SJCRH30 (cell line): ENCODE measurements around the gene RUNX2. TPM values are rescaled to one million over a fixed set of nuclear protein-coding genes. Genes with fewer than 3 reads are reported as not detected.

Experiments used
- DNase-seq, 2 experiments: peaks; one replicate each; pipeline ENCODE4 v3.0.0-alpha.2; 2015 to 2020
- H3K27ac ChIP-seq: fragments of 250-450 bp; sonication (Bioruptor Pico); 2 replicates; pipeline ENCODE4 v1.5.1; 2020; ENCODE audit warnings: mild to moderate bottlenecking, moderate library complexity
- H3K27me3 ChIP-seq: fragments of 250-450 bp; sonication (Bioruptor Pico); 2 replicates; pipeline ENCODE4 v1.5.1; 2020; ENCODE audit warnings: mild to moderate bottlenecking, moderate library complexity
- H3K36me3 ChIP-seq: fragments of 250-450 bp; sonication (Bioruptor Pico); 2 replicates; pipeline ENCODE4 v1.5.1; 2020; ENCODE audit warnings: mild to moderate bottlenecking, moderate library complexity
- H3K4me1 ChIP-seq: fragments of 250-450 bp; sonication (Bioruptor Pico); 2 replicates; pipeline ENCODE4 v1.5.1; 2020; ENCODE audit warnings: mild to moderate bottlenecking, moderate library complexity
- H3K4me3 ChIP-seq: fragments of 250-450 bp; sonication (Bioruptor Pico); 2 replicates; pipeline ENCODE4 v1.5.1; 2020; ENCODE audit warnings: mild to moderate bottlenecking, moderate library complexity
- H3K9me3 ChIP-seq: fragments of 250-450 bp; sonication (Bioruptor Pico); replicated peaks from 2 replicates; pipeline ENCODE4 v1.5.1; 2020; ENCODE audit warnings: mild to moderate bottlenecking, moderate library complexity
- total RNA-seq: library from RNA; depleted of rRNA; stranded (reverse); fragments of >200 nt; shearing (Covaris generic); gene quantifications from 2 replicates; pipeline ENCODE4 v1.2.3, GENCODE V29; 2014

The RUNX2 gene
- total RNA-seq, 1 experiment from 2014 or later = 50.5 TPM

DNA sequence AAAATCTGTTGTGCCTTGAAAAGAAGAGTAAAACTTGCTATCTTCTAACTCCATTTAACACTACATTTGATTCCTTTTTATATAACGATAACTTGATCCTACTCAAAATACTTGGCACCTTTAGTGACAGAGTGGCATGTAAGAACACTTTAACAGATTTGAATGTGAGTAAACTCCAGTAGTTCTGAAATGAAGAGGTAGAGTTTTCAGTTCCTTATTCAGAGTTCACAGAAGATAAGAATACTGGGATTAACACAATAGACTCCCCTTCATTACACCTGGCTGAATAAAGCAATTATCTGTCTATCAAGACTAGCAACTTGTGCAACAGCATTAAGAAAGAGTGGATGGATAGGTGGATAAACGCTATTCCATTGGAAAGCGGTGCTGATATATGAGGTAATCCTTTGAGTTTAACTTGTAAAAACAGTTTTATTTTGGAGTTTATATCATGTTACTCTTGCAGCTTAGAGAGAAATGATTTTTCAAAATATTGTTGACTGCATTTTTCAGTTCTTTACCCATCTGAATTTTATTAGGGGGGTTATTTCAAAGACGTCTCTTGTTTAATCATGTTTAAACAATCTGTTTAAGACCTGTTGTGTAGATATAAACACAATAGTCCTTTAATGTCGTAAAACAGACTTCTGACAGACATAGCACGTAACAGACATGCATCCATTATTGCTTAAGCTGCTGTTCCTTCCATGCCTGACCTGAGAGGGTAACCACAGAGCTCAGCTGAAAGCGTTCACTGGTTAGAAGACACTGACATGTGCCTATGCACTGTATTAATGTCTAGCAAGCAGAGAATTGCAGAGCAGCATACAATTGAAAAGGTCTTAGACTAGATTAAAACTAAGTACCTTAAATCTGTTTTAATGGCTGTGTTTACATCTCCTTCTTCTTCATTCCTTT, 152.0 kb downstream of the RUNX2 start:
- Histone ChIP-seq H3K36me3 (peaks cover 83% of the 10 kb centered on the region), H3K27me3 (no peaks in the 10 kb centered on the region), H3K27ac (no peak overlapping the region), H3K4me3 (no peak overlapping the region), H3K9me3 (no peaks in the 10 kb centered on the region), H3K4me1 (peaks cover 7% of the 10 kb centered on the region; the same call in 1 of the 2 replicates)
- DNase-seq = peak in 1 of 2 experiments; percentile 20

DNA sequence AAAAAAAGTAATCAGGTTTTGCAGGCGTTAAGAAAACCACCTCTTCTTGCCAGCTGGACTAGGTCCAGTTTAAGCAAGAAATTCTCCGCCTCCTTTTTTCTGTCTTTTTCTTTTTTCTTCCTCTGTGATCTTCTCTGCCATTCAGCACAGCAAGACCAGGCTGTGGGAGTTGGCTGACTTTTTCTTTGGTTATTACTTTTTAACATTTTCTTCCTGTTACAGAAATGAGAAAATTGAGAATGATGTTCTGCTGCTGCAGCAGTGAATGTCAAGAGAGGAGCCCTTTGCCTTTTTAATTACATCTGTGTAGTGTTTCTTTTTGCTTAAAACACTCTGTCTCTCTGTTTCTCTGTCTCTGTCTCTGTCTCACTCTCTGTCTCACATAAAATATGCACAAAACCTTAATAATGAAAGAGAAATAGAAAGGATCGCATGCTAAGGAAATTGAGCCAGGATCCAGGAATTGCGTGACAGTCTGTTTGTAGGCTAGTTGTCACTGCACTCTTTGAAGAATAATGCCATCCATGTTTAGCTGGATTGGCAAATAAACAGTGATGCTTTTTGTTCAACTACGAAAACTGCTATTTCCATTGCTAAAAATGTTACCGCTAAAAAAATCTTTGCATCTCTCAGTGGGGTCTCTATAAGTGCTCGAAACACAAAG, 152.8 kb downstream of the RUNX2 start:
- H3K27ac ChIP-seq = no peak overlapping the region
- H3K4me1 ChIP-seq = peaks cover 7% of the 10 kb centered on the region; the same call in 1 of the 2 replicates
- peaks cover 83% of the 10 kb centered on the region for H3K36me3 ChIP-seq
- H3K27me3 ChIP-seq = no peaks in the 10 kb centered on the region
- no peak for DNase-seq
- H3K4me3 ChIP-seq = no peak overlapping the region
- no peaks in the 10 kb centered on the region for H3K9me3 ChIP-seq

DNA sequence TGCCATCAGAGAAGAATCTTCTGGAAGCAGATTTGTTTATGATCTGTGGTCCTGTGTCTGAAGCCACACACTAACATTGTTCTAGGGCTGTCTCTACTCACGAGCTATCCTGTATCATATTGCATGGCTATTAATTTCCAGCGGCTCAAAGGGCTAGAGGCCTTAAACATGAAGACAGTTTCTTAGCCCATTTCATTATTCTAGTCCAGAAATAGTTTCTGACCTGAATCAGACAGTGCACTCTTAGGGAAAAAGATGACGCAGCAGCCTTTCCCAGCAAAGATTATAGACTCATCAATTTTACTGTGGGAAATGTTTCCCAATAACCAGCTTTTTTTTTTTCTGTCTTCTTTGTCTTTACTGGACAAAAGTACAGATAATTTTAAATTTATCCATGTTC, 154.9 kb downstream of the RUNX2 start:
- H3K36me3 ChIP-seq = peaks cover 76% of the 10 kb centered on the region
- DNase-seq = peak in 1 of 2 experiments; percentile 46
- H3K27ac ChIP-seq = no peak overlapping the region
- H3K4me3 ChIP-seq = no peak overlapping the region
- H3K27me3 ChIP-seq = no peaks in the 10 kb centered on the region
- H3K9me3 ChIP-seq = no peaks in the 10 kb centered on the region
- H3K4me1 ChIP-seq = peaks cover 7% of the 10 kb centered on the region; the same call in 1 of the 2 replicates

DNA sequence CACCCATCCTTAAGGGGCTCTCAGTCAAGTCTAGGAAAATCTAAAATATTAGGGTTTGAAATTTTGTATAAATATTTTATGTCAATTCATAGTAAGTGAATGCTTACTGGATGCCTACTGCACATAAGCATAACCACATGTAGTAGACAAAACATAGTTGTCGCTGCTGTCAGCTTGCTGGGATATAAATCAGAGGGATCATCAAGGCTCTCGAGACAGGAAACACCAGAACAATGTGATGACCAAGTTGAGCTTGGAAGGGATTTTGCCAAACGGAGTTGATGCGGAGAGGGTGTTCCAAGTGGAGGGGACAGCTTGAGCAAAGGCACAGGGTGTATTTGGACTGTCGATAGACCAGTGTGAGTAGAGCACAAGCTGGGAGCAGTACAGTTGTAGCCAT, 155.4 kb downstream of the RUNX2 start:
- no peak for DNase-seq
- Histone ChIP-seq H3K36me3 (peaks cover 73% of the 10 kb centered on the region), H3K4me1 (peaks cover 7% of the 10 kb centered on the region; the same call in 1 of the 2 replicates), H3K4me3 (no peak overlapping the region), H3K27me3 (no peaks in the 10 kb centered on the region), H3K9me3 (no peaks in the 10 kb centered on the region), H3K27ac (no peak overlapping the region)

DNA sequence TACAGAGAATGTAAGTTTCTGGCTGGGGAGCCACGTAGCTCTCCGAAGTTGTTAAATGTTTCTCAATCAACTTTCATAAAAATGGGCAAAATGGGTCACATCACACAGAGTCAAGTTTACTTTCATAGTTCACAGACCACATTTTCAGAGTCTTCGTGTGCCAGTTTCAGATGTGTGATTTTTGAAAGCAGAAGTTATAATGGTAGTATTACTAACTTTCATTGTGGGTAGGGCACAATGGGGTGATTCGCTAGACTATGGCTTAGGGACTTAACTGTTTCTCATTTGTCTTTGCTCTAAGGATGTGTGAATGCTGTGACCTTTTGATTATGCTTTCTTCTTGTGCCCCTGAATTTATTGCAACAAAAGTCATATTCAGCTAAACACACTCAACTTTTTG, 158.6 kb downstream of the RUNX2 start:
- H3K4me3 ChIP-seq = no peak overlapping the region
- no peaks in the 10 kb centered on the region for H3K9me3 ChIP-seq
- peaks cover 7% of the 10 kb centered on the region; the same call in 1 of the 2 replicates for H3K4me1 ChIP-seq
- H3K36me3 ChIP-seq = peaks cover 71% of the 10 kb centered on the region
- H3K27ac ChIP-seq = no peak overlapping the region
- no peak for DNase-seq
- no peaks in the 10 kb centered on the region for H3K27me3 ChIP-seq

DNA sequence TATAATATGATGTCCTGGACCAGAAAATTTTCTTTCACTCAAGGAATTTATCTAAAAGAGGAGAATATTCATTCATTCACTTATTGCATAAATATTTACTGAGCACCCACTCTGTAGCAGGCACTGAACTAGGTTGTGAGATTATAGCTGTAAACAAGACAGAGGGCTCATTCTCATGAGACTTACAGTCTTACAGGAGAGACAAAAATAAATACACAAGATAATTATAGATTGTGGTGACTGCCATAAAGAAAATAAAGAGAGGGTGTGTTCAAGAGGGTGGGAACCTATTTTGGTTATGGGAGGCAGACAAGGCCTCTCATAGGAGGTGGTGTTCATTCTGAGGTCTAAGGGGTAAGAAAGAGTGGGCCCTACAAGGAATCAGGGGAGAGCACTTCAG, 159.5 kb downstream of the RUNX2 start:
- H3K36me3 ChIP-seq = peaks cover 76% of the 10 kb centered on the region
- DNase-seq = no peak
- no peak overlapping the region for H3K4me3 ChIP-seq
- H3K27me3 ChIP-seq = no peaks in the 10 kb centered on the region
- H3K4me1 ChIP-seq = peaks cover 4% of the 10 kb centered on the region; the same call in 1 of the 2 replicates
- H3K9me3 ChIP-seq = no peaks in the 10 kb centered on the region
- no peak overlapping the region for H3K27ac ChIP-seq

DNA sequence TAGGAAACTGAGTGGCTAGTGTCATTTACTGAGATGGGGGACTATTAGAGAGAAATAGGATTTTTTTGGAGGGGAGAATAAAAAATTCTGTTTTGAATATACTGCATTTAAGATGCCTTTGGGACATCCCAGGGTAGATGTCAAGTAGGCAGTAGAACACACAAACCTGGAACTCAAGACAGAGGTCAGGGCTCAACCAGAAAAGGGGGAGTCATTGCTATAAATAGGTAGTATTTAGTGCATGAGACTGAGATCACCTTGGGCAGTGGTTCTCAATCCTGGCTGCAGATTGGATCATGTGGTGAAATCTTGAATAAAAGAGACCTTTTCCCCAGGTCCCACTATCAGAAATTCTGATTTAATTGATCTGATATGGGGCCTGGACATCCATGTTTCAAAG, 160.1 kb downstream of the RUNX2 start:
- no peak for DNase-seq
- Histone ChIP-seq H3K27ac (no peak overlapping the region), H3K36me3 (peaks cover 79% of the 10 kb centered on the region), H3K4me1 (no peaks in the 10 kb centered on the region), H3K9me3 (no peaks in the 10 kb centered on the region), H3K27me3 (no peaks in the 10 kb centered on the region), H3K4me3 (no peak overlapping the region)

DNA sequence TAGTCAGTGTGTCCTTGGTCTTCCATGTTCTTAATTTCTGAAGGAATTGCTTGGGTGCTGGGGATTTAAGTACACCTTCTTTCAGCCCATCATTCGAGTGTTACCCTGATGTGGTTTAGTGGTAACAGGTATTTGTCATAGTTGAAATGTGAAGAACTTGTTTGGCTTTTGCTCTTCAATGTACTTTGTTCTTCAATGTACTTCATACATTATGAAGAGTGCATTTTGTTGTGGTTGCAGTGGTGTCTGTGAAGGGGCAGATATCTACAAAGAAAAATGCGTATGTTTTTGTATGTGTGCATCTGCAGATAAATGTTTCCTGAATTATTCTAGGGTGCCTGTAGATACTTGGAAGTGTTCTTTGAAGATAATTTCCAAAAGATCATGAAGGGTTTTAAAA, 160.8 kb downstream of the RUNX2 start:
- Histone ChIP-seq H3K36me3 (peaks cover 79% of the 10 kb centered on the region), H3K4me3 (no peak overlapping the region), H3K27ac (no peak overlapping the region), H3K27me3 (no peaks in the 10 kb centered on the region), H3K9me3 (no peaks in the 10 kb centered on the region), H3K4me1 (no peaks in the 10 kb centered on the region)
- DNase-seq = no peak

DNA sequence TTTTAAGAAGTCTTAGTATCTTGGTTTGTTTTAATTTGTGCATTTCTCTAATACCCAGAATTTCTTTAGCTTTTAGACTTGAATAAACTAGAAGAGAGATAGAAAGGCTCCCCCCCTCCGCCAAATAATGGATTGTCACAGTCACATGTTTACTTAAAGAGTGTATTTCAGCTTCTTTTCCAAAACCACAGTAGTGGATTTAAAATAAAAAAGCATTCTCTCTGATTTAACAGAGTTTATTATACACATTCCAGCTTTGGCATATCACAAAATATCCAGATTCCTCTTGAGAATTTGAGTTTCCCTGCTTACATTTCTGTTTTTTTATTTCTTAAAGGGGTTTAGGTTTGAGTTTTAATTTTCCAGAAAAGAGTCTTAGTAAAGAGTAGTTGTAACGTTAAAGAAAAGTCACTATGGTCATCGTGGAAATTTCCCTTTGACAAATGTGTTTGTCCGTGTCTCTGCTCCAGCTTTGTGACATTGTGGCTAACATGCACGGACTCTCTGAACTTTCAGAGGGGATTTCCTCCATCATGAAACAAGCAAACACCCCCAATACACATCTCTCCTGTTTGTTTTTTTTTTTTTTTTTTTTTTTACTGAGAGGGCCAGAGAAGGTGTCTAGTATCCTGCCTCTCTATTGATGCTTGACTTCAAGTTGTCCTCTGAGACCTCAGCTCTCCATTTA, 163.1 kb downstream of the RUNX2 start:
- no peaks in the 10 kb centered on the region for H3K9me3 ChIP-seq
- peaks cover 87% of the 10 kb centered on the region for H3K36me3 ChIP-seq
- H3K4me3 ChIP-seq = no peak overlapping the region
- no peaks in the 10 kb centered on the region for H3K4me1 ChIP-seq
- no peaks in the 10 kb centered on the region for H3K27me3 ChIP-seq
- no peak overlapping the region for H3K27ac ChIP-seq
- no peak for DNase-seq

DNA sequence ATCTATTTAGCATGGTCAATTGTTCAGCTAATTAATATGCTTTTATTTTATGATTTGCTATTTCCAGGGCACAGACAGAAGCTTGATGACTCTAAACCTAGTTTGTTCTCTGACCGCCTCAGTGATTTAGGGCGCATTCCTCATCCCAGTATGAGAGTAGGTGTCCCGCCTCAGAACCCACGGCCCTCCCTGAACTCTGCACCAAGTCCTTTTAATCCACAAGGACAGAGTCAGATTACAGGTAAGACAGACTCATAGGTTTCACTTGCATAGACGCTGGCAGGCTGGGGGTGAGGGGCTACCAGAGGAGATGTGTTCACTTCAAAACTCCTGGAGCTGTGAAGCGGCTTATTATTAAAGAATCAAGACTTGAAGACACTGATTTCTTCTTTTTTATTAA, 163.7 kb downstream of the RUNX2 start:
- no peaks in the 10 kb centered on the region for H3K4me1 ChIP-seq

DNA sequence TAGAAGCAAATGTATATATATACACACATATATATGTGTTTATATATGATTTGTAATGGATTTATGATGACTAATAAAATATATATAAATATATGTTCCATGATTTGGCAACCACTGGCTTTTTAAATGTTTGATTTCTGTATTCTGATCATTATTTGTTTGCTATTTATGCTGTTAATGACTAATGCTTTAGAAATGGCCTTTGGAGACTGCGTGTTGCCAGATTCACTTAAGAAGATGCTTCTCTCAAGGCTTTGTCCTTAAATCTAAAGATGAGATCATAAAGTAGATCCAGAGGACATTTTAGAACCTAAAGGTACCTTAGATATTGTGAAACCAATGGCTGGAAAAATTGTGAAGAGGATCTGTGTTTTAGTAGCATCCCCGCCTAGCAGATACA, 165.6 kb downstream of the RUNX2 start:
- no peak overlapping the region for H3K4me3 ChIP-seq
- no peaks in the 10 kb centered on the region for H3K9me3 ChIP-seq
- H3K36me3 ChIP-seq = peaks cover 95% of the 10 kb centered on the region
- H3K4me1 ChIP-seq = no peaks in the 10 kb centered on the region; the same call in 1 of the 2 replicates
- no peak for DNase-seq
- no peaks in the 10 kb centered on the region for H3K27me3 ChIP-seq
- no peak overlapping the region for H3K27ac ChIP-seq

More for the DNA sequence above, 163.7 kb downstream of the RUNX2 start:
- H3K4me3 ChIP-seq = no peak overlapping the region
- no peak overlapping the region for H3K27ac ChIP-seq
- no peak for DNase-seq
- H3K9me3 ChIP-seq = no peaks in the 10 kb centered on the region
- H3K27me3 ChIP-seq = no peaks in the 10 kb centered on the region
- peaks cover 90% of the 10 kb centered on the region for H3K36me3 ChIP-seq

DNA sequence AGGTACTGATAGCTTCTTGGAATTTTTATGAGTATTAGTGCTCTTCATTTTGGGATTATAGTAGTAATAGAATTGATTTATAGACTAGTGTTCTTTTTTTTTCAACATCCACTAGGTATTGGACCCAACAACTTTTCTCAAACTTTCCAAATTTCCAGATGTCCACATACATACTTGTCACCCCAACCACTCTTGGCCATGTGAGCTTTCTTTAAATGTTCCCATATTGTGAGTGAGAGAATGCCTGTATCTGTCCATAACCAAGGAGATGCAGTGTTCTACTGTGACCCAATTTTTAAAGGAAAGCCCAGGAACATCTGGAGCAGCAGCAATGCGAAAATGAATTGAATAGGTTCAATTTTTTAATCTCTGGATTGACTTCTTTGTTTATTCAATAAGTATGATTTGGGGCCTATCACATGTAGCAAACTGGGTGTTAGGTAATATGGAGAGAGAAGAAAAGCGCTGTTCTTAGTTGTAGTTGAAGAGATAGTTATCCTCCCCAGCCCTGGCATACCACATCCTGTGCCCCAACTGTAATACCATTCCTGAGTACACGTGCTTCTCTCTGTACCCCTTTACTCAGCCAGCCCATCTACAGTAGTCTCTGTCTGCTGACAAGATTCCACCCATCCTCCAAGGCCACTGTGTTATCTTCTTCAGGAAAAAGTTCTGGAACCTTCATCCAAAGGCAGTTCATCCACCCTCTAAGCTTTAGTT, 166.4 kb downstream of the RUNX2 start:
- no peaks in the 10 kb centered on the region for H3K9me3 ChIP-seq
- H3K27ac ChIP-seq = no peak overlapping the region
- peaks cover 95% of the 10 kb centered on the region for H3K36me3 ChIP-seq
- H3K27me3 ChIP-seq = no peaks in the 10 kb centered on the region
- no peak overlapping the region for H3K4me3 ChIP-seq
- H3K4me1 ChIP-seq = no peaks in the 10 kb centered on the region; the same call in 1 of the 2 replicates
- no peak for DNase-seq

DNA sequence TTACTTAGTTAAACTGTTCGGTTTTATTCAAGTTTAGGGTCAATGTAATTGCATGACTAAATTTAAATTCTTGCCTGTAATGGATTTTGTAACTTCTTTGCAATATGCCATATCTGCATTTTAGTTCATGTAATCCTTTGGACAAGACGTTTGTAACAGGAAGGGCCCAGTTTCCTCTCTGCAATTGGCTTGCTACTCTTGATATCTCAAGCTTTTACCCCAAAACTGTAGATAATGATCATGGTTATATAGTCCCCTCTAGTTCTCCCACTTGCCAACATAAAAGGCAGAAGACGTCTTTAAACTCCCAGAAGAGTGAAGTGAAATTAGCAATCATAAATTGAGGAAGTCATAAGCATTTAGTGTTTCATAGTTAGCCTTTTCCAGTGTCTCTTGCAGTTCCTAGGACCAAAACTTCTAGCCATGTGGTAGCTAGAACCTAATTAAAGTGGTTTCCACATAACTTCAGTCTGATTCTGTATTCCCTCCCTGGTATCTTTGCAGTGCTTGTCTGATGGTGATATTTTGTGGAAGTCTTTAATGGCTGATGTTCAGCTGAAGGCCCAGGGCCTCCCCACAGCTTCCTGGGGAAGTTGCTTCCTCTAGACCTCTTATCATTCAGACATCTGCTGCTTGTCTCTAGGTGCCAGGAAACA, 167.4 kb downstream of the RUNX2 start:
- Histone ChIP-seq H3K27ac (no peak overlapping the region), H3K27me3 (no peaks in the 10 kb centered on the region), H3K4me1 (no peaks in the 10 kb centered on the region; the same call in 1 of the 2 replicates), H3K36me3 (peaks cover 90% of the 10 kb centered on the region), H3K4me3 (no peak overlapping the region), H3K9me3 (no peaks in the 10 kb centered on the region)
- DNase-seq = no peak

DNA sequence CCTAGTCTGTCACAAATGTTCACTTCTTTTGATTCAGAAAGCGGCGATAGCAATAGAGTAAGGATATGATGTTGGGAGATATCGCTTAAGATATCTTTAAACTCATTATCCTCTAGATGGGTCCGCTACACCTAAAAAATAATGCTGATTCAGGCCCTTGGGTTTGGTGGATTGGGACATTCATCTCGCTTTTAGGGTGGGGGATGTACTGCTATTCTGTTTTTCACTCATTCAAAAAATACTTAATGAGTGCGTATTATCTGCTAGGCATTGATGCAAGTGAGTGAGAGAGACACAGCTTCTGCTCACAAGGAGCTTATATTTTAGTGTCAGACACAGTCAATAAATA, 167.9 kb downstream of the RUNX2 start:
- H3K4me1 ChIP-seq = no peaks in the 10 kb centered on the region; the same call in 1 of the 2 replicates
- H3K27ac ChIP-seq = no peak overlapping the region
- H3K9me3 ChIP-seq = no peaks in the 10 kb centered on the region
- no peaks in the 10 kb centered on the region for H3K27me3 ChIP-seq
- DNase-seq = no peak
- H3K36me3 ChIP-seq = peaks cover 89% of the 10 kb centered on the region
- H3K4me3 ChIP-seq = no peak overlapping the region
